Measurements from ENCODE around the gene SOCS2.
"Not testable (repeated sequence)": the region's sequence is repeated elsewhere in the genome, so short reads cannot be mapped to it uniquely, and the experiment has no call there.

The SOCS2 gene

GRCh38 chr12:93609281-93610192, 37.1 kb downstream of the SOCS2 start:
- no peaks in the 10 kb centered on the region for H3K36me3 ChIP-seq (ENCODE audit: control insufficient read depth in 5 of 5, insufficient read depth in 5 of 5, low read length in 5 of 5)
- no peak overlapping the region for H3K27ac ChIP-seq (ENCODE audit: low read depth, low read length)
- H3K9ac ChIP-seq (ENCODE audit: low read length in 5 of 5) = no peak overlapping the region

GRCh38 chr12:93612776-93613175, 40.3 kb downstream of the SOCS2 start:
- H3K27ac ChIP-seq (ENCODE audit: low read depth, low read length) = no peak overlapping the region
- H3K4me1 ChIP-seq (ENCODE audit: control insufficient read depth in 5 of 5, insufficient read depth in 5 of 5, low read length in 5 of 5) = no peaks in the 10 kb centered on the region
- no peak overlapping the region for H3K9ac ChIP-seq (ENCODE audit: low read length in 5 of 5)
- H3K4me3 ChIP-seq (ENCODE audit: low read depth in 1 of 5, low read length in 5 of 5) = no peak overlapping the region
- no peaks in the 10 kb centered on the region for H3K36me3 ChIP-seq (ENCODE audit: control insufficient read depth in 5 of 5, insufficient read depth in 5 of 5, low read length in 5 of 5)
- no peaks in the 10 kb centered on the region for H3K9me3 ChIP-seq (ENCODE audit: control insufficient read depth in 5 of 5, low read length in 5 of 5)
- no peaks in the 10 kb centered on the region for H3K27me3 ChIP-seq (ENCODE audit: control insufficient read depth in 5 of 5, insufficient read depth in 4 of 5, low read length in 5 of 5)

More at GRCh38 chr12:93609281-93610192, 37.1 kb downstream of the SOCS2 start:
- no peaks in the 10 kb centered on the region for H3K27me3 ChIP-seq (ENCODE audit: control insufficient read depth in 5 of 5, insufficient read depth in 4 of 5, low read length in 5 of 5)
- no peaks in the 10 kb centered on the region for H3K9me3 ChIP-seq (ENCODE audit: control insufficient read depth in 5 of 5, low read length in 5 of 5)
- no peak overlapping the region for H3K4me3 ChIP-seq (ENCODE audit: low read depth in 1 of 5, low read length in 5 of 5)
- no peaks in the 10 kb centered on the region for H3K4me1 ChIP-seq (ENCODE audit: control insufficient read depth in 5 of 5, insufficient read depth in 5 of 5, low read length in 5 of 5)

- Histone ChIP-seq H3K27me3 (ENCODE audit: control insufficient read depth in 5 of 5, insufficient read depth in 4 of 5, low read length in 5 of 5) (no peaks in the 10 kb centered on the region), H3K36me3 (ENCODE audit: control insufficient read depth in 5 of 5, insufficient read depth in 5 of 5, low read length in 5 of 5) (no peaks in the 10 kb centered on the region), H3K9me3 (ENCODE audit: control insufficient read depth in 5 of 5, low read length in 5 of 5) (no peaks in the 10 kb centered on the region), H3K4me3 (ENCODE audit: low read depth in 1 of 5, low read length in 5 of 5) (no peak overlapping the region), H3K27ac (ENCODE audit: low read depth, low read length) (no peak overlapping the region), H3K4me1 (ENCODE audit: control insufficient read depth in 5 of 5, insufficient read depth in 5 of 5, low read length in 5 of 5) (peaks cover 0 to 4% (median 0%) of the 10 kb centered on the region in 5 donors), H3K9ac (ENCODE audit: low read length in 5 of 5) (no peak overlapping the region)
Observed at GRCh38 chr12:93614917-93615596, 42.6 kb downstream of the SOCS2 start.

- Histone ChIP-seq H3K9ac (ENCODE audit: low read length in 5 of 5) (no peak overlapping the region), H3K4me1 (ENCODE audit: control insufficient read depth in 5 of 5, insufficient read depth in 5 of 5, low read length in 5 of 5) (peaks cover 0 to 4% (median 0%) of the 10 kb centered on the region in 5 donors), H3K27ac (ENCODE audit: low read depth, low read length) (no peak overlapping the region), H3K27me3 (ENCODE audit: control insufficient read depth in 5 of 5, insufficient read depth in 4 of 5, low read length in 5 of 5) (no peaks in the 10 kb centered on the region), H3K4me3 (ENCODE audit: low read depth in 1 of 5, low read length in 5 of 5) (no peak overlapping the region), H3K9me3 (ENCODE audit: control insufficient read depth in 5 of 5, low read length in 5 of 5) (no peaks in the 10 kb centered on the region), H3K36me3 (ENCODE audit: control insufficient read depth in 5 of 5, insufficient read depth in 5 of 5, low read length in 5 of 5) (no peaks in the 10 kb centered on the region)
Observed at GRCh38 chr12:93616584-93617101, 44.2 kb downstream of the SOCS2 start.

- Histone ChIP-seq H3K27ac (ENCODE audit: low read depth, low read length) (no peak overlapping the region), H3K4me1 (ENCODE audit: control insufficient read depth in 5 of 5, insufficient read depth in 5 of 5, low read length in 5 of 5) (peaks cover 0 to 7% (median 0%) of the 10 kb centered on the region in 5 donors), H3K9me3 (ENCODE audit: control insufficient read depth in 5 of 5, low read length in 5 of 5) (no peaks in the 10 kb centered on the region), H3K36me3 (ENCODE audit: control insufficient read depth in 5 of 5, insufficient read depth in 5 of 5, low read length in 5 of 5) (no peaks in the 10 kb centered on the region), H3K9ac (ENCODE audit: low read length in 5 of 5) (no peak overlapping the region), H3K4me3 (ENCODE audit: low read depth in 1 of 5, low read length in 5 of 5) (no peak overlapping the region), H3K27me3 (ENCODE audit: control insufficient read depth in 5 of 5, insufficient read depth in 4 of 5, low read length in 5 of 5) (no peaks in the 10 kb centered on the region)
Observed at GRCh38 chr12:93618891-93619410, 46.5 kb downstream of the SOCS2 start.

- Histone ChIP-seq H3K4me3 (ENCODE audit: low read depth in 1 of 5, low read length in 5 of 5) (no peak overlapping the region), H3K27ac (ENCODE audit: low read depth, low read length) (no peak overlapping the region), H3K36me3 (ENCODE audit: control insufficient read depth in 5 of 5, insufficient read depth in 5 of 5, low read length in 5 of 5) (no peaks in the 10 kb centered on the region), H3K27me3 (ENCODE audit: control insufficient read depth in 5 of 5, insufficient read depth in 4 of 5, low read length in 5 of 5) (no peaks in the 10 kb centered on the region), H3K4me1 (ENCODE audit: control insufficient read depth in 5 of 5, insufficient read depth in 5 of 5, low read length in 5 of 5) (peaks cover 0 to 7% (median 0%) of the 10 kb centered on the region in 5 donors), H3K9ac (ENCODE audit: low read length in 5 of 5) (no peak overlapping the region), H3K9me3 (ENCODE audit: control insufficient read depth in 5 of 5, low read length in 5 of 5) (no peaks in the 10 kb centered on the region)
Observed at GRCh38 chr12:93621986-93622385, 49.5 kb downstream of the SOCS2 start.

- Histone ChIP-seq H3K36me3 (ENCODE audit: control insufficient read depth in 5 of 5, insufficient read depth in 5 of 5, low read length in 5 of 5) (no peaks in the 10 kb centered on the region), H3K4me1 (ENCODE audit: control insufficient read depth in 5 of 5, insufficient read depth in 5 of 5, low read length in 5 of 5) (peaks cover 0 to 7% (median 0%) of the 10 kb centered on the region in 5 donors), H3K4me3 (ENCODE audit: low read depth in 1 of 5, low read length in 5 of 5) (no peak overlapping the region), H3K9ac (ENCODE audit: low read length in 5 of 5) (no peak overlapping the region), H3K27ac (ENCODE audit: low read depth, low read length) (no peak overlapping the region), H3K9me3 (ENCODE audit: control insufficient read depth in 5 of 5, low read length in 5 of 5) (no peaks in the 10 kb centered on the region), H3K27me3 (ENCODE audit: control insufficient read depth in 5 of 5, insufficient read depth in 4 of 5, low read length in 5 of 5) (no peaks in the 10 kb centered on the region)
Observed at GRCh38 chr12:93622485-93622884, 50.0 kb downstream of the SOCS2 start.

- Histone ChIP-seq H3K27ac (ENCODE audit: low read depth, low read length) (peak overlapping the region; percentile 57), H3K36me3 (ENCODE audit: control insufficient read depth in 5 of 5, insufficient read depth in 5 of 5, low read length in 5 of 5) (no peaks in the 10 kb centered on the region), H3K9me3 (ENCODE audit: control insufficient read depth in 5 of 5, low read length in 5 of 5) (no peaks in the 10 kb centered on the region), H3K9ac (ENCODE audit: low read length in 5 of 5) (no peak overlapping the region), H3K27me3 (ENCODE audit: control insufficient read depth in 5 of 5, insufficient read depth in 4 of 5, low read length in 5 of 5) (no peaks in the 10 kb centered on the region), H3K4me1 (ENCODE audit: control insufficient read depth in 5 of 5, insufficient read depth in 5 of 5, low read length in 5 of 5) (peaks cover 0 to 3% (median 0%) of the 10 kb centered on the region in 5 donors), H3K4me3 (ENCODE audit: low read depth in 1 of 5, low read length in 5 of 5) (no peak overlapping the region)
Observed at GRCh38 chr12:93624595-93625294, 52.3 kb downstream of the SOCS2 start.

GRCh38 chr12:93625295-93625645, 52.8 kb downstream of the SOCS2 start:
- H3K4me3 ChIP-seq (ENCODE audit: low read depth in 1 of 5, low read length in 5 of 5); H3K27me3 ChIP-seq (ENCODE audit: control insufficient read depth in 5 of 5, insufficient read depth in 4 of 5, low read length in 5 of 5); H3K4me1 ChIP-seq (ENCODE audit: control insufficient read depth in 5 of 5, insufficient read depth in 5 of 5, low read length in 5 of 5); H3K9ac ChIP-seq (ENCODE audit: low read length in 5 of 5); H3K36me3 ChIP-seq (ENCODE audit: control insufficient read depth in 5 of 5, insufficient read depth in 5 of 5, low read length in 5 of 5); H3K27ac ChIP-seq (ENCODE audit: low read depth, low read length); H3K9me3 ChIP-seq (ENCODE audit: control insufficient read depth in 5 of 5, low read length in 5 of 5): not testable (repeated sequence)

Measured in subcutaneous abdominal adipose tissue (tissue), 5 donors.